Small intestine (tissue), 7 donors: ENCODE data around the gene NOC2L. TPM values are rescaled to one million over a fixed set of nuclear protein-coding genes. Genes with fewer than 3 reads are reported as not detected.

Experiments used
- DNase-seq, 2 donors: peaks; one replicate each; pipeline versions ENCODE4 v3.0.0 to v3.0.0-alpha.2; 2013
- FAIRE-seq: peaks from 2 replicates; lab custom pipeline; 2012; peaks lifted over from hg19 to GRCh38; lab: Jason Lieb, UNC
- H3K27ac ChIP-seq, 3 donors: one replicate each; pipeline ENCODE4 v1.5.1; 2013; ENCODE audit warnings: low read length in 2 of 3, mild to moderate bottlenecking in 2 of 3, control low read depth in 1 of 3, inconsistent platforms in 1 of 3, low read depth in 1 of 3, moderate library complexity in 1 of 3
- H3K27me3 ChIP-seq, 3 donors: one replicate each; pipeline ENCODE4 v1.6.1; 2013; ENCODE audit warnings: low read length in 3 of 3, inconsistent platforms in 1 of 3; ENCODE audit not compliant: control insufficient read depth in 3 of 3, insufficient read depth in 3 of 3
- H3K36me3 ChIP-seq, 3 donors: one replicate each; pipeline ENCODE4 v1.6.1; 2013; ENCODE audit warnings: low read length in 3 of 3, inconsistent platforms in 1 of 3, low read depth in 1 of 3, mild to moderate bottlenecking in 1 of 3, moderate library complexity in 1 of 3; ENCODE audit not compliant: control insufficient read depth in 3 of 3, insufficient read depth in 2 of 3
- H3K4me1 ChIP-seq, 3 donors: one replicate each; pipeline ENCODE4 v1.6.1; 2013; ENCODE audit warnings: low read length in 2 of 3, inconsistent platforms in 1 of 3, low read depth in 1 of 3, mild to moderate bottlenecking in 1 of 3, moderate library complexity in 1 of 3; ENCODE audit not compliant: control insufficient read depth in 3 of 3, insufficient read depth in 2 of 3
- H3K4me3 ChIP-seq, 3 donors: one replicate each; pipeline ENCODE4 v1.5.1; 2013; ENCODE audit warnings: low read length in 3 of 3, control low read depth in 1 of 3, inconsistent platforms in 1 of 3, low read depth in 1 of 3, mild to moderate bottlenecking in 1 of 3, moderate library complexity in 1 of 3
- H3K9me3 ChIP-seq, 2 donors: one replicate each; pipeline ENCODE4 v1.6.1; 2013; ENCODE audit warnings: low read depth in 1 of 2, low read length in 1 of 2; ENCODE audit not compliant: control insufficient read depth in 2 of 2, insufficient read depth in 1 of 2
- WGBS, 3 donors: extraction: QIAGEN DNeasy Blood & Tissue Kit; methylation state at CpG; one replicate each; pipeline ENCODE4 v1.1.7; 2013; 5-methylcytosine and 5-hydroxymethylcytosine counted together
- polyA plus RNA-seq, 4 donors: library from polyadenylated mRNA; stranded (reverse) in 3 of 4; unstranded in 1 of 4; fragments of 200-250 nt in 3 of 4; fragments of 120-200 nt in 1 of 4; gene quantifications; one replicate each; pipeline versions ENCODE4 v1.2.1 to v1.2.3, GENCODE V29; 2013
- donor health status: healthy with polysubstance abuse.
- donor health status: control.
- donor health status: control.
- donor health status: Bipolar disorder and iron deficiency.
- donor health status: healthy.

Gene NOC2L
- polyA plus RNA-seq, 4 donors, result 34.0 to 69.3 (median 45.4) TPM

DNA sequence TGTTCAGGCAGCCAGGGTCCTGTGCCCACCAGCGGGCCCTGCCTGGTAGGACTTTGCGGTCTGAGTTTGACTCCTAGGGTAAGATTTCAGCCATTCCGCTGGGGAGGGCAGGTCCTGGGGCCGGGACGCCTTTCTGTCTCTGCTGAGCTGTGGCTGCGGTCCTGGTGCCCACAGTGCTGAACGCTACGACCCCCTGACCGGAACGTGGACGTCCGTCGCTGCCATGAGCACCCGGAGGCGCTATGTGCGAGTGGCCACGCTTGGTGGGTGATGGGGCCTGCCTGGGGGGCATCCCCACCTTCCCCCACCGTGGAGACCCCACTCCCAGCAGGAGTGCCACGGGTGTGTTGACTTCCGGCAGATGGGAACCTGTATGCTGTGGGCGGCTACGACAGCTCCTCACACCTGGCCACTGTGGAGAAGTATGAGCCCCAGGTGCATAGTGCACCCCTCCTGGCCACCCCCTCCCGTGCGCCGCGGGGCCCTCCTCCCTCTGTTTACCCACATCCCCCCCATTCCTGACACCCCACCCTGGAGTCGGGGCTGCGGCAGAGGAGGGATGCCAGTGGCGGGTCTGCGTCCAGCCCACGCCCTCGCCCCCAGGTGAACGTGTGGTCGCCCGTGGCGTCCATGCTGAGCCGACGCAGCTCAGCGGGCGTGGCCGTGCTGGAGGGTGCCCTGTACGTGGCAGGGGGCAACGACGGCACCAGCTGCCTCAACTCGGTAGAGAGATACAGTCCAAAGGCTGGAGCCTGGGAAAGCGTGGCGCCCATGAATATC lies 4.9 kb upstream of the NOC2L start:
- peaks cover 0 to 21% (median 0%) of the 10 kb centered on the region in 3 donors for H3K36me3 ChIP-seq
- H3K27me3 ChIP-seq, result peaks cover 0 to 39% (median 0%) of the 10 kb centered on the region in 3 donors
- peaks cover 0 to 4% of the 10 kb centered on the region in 2 donors for H3K9me3 ChIP-seq
- peaks cover 2 to 18% (median 2%) of the 10 kb centered on the region in 3 donors for H3K4me1 ChIP-seq
- no peak overlapping the region for H3K4me3 ChIP-seq
- WGBS, 3 donors, result 90 to 92% (median 92%) methylated on average over 32 to 47 of the region's 47 CpGs
- no peak overlapping the region for H3K27ac ChIP-seq
- DNase-seq (no peak), FAIRE-seq (no peak)

DNA sequence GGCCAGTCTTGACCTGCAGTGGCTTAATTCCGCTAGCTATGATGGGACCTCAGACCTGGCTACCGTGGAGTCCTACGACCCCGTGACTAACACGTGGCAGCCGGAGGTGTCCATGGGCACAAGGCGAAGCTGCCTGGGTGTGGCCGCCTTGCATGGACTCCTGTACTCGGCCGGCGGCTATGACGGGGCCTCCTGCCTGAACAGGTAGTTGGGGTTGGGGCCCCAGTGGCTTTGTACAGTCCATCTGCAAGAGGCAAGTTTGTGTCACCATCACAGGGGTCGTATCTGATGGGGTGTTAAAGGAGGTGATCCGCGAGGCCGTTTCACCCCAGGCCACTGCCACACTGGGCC lies 4.2 kb upstream of the NOC2L start:
- WGBS, 3 donors, result 62 to 81% (median 63%) methylated on average over 16 of the region's 16 CpGs
- Histone ChIP-seq H3K27ac (no peak overlapping the region), H3K36me3 (peaks cover 0 to 21% (median 0%) of the 10 kb centered on the region in 3 donors), H3K9me3 (peaks cover 0 to 4% of the 10 kb centered on the region in 2 donors), H3K27me3 (peaks cover 0 to 32% (median 0%) of the 10 kb centered on the region in 3 donors), H3K4me1 (peaks cover 2 to 18% (median 2%) of the 10 kb centered on the region in 3 donors), H3K4me3 (no peak overlapping the region)
- no peak for FAIRE-seq
- DNase-seq, result peak; percentile 41 to 70

DNA sequence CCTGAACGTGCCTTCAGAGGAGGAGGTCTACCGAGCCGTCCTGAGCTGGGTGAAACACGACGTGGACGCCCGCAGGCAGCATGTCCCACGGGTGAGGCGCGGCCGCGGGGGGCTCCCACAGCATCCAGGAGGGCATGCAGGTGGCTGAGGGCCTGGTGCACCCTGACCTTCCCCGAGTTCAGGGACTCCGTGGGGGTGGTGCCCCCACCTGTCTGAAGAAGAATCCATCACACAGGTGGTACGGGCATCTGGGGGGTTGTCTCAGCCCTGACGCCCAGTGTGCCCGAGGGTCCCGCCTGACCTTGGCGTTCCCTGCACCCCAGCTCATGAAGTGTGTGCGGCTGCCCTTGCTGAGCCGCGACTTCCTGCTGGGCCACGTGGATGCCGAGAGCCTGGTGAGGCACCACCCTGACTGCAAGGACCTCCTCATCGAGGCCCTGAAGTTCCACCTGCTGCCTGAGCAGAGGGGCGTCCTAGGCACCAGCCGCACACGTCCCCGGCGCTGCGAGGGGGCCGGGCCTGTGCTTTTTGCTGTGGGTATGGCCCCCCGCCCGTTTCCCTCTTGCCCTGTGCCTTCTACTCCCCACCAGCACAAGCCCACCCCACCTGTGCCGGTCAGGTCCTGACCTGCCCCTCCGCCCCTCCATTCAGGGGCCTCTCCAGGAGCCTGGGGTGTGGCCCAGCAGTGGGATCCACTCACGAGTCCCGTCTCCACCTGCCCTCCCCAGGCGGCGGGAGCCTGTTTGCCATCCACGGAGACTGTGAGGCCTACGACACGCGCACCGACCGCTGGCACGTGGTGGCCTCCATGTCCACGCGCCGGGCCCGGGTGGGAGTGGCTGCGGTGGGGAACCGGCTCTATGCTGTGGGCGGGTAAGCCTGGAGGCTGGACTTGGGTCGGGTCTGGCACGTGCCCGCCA lies 3.6 kb upstream of the NOC2L start:
- Histone ChIP-seq H3K27me3 (peaks cover 0 to 26% (median 0%) of the 10 kb centered on the region in 3 donors), H3K4me3 (no peak overlapping the region), H3K27ac (no peak overlapping the region), H3K9me3 (peaks cover 0 to 4% of the 10 kb centered on the region in 2 donors), H3K36me3 (peaks cover 0 to 22% (median 0%) of the 10 kb centered on the region in 3 donors), H3K4me1 (peaks cover 2 to 21% (median 4%) of the 10 kb centered on the region in 3 donors)
- WGBS, 3 donors, result 93 to 95% (median 94%) methylated on average over 55 to 57 of the region's 57 CpGs
- FAIRE-seq (no peak), DNase-seq (no peak)

DNA sequence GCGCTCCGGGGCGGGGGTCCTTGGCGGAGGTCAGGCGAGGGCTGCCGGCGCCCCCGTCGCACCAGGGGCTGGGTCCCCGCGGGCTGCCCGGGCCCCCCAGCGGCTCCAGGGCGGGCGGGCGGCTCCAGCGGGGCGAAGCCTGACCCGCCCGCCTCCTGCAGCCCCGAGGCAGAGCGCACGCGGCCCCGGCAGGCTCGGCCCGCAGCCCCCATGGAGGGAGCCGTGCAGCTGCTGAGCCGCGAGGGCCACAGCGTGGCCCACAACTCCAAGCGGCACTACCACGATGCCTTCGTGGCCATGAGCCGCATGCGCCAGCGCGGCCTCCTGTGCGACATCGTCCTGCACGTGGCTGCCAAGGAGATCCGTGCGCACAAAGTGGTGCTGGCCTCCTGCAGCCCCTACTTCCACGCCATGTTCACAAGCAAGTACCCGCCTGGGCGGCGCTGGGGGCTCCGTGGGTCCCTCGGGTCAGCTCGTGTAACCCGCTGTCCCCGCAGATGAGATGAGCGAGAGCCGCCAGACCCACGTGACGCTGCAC lies 2.1 kb upstream of the NOC2L start:
- 35 to 41% (median 37%) methylated on average over 53 to 56 of the region's 56 CpGs for WGBS, 3 donors
- Histone ChIP-seq H3K9me3 (peaks cover 0 to 4% of the 10 kb centered on the region in 2 donors), H3K36me3 (peaks cover under 1 to 37% (median 2%) of the 10 kb centered on the region in 3 donors), H3K4me3 (peak overlapping the region; percentile 10 to 93 (median 66)), H3K4me1 (peaks cover 2 to 18% (median 6%) of the 10 kb centered on the region in 3 donors), H3K27ac (no peak overlapping the region), H3K27me3 (peaks cover 0 to 15% (median 0%) of the 10 kb centered on the region in 3 donors)
- FAIRE-seq (no peak), DNase-seq (no peak)

DNA sequence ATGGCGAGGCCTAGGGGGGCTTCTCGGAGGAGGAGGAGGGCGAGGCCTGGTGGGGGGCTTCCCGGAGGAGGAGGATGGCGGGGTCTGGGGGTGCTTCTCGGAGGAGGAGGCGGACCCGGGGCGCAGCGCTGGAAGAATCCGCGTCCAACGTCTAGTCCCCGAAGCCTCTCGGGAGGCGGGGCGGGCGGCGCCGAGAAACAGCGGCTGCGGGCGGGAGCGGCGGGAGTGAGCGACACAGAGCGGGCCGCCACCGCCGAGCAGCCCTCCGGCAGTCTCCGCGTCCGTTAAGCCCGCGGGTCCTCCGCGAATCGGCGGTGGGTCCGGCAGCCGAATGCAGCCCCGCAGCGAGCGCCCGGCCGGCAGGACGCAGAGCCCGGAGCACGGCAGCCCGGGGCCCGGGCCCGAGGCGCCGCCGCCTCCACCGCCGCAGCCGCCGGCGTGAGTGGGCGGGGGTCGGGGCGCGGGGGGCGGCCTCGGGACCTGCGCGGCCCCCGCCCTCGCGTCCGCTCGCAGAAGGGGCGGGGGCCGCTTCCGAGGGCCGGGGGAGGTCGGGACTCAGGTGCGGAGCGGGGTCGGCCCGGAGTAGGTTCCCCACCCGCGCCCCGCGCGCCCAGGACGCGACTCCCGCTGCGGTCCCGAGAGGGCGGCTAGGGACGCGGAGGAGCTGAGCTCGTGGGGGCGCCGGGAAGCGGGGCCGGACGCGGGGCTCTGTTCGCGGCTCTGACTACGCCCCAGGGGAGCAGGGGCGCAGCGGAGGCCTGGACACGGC lies 1.5 kb upstream of the NOC2L start, which contains the start of gene KLHL17:
Gene KLHL17 (plus strand): TSS at position 222 of the 769 bp plus-strand sequence. CDS start 110 bp downstream, at position 332.
- Histone ChIP-seq H3K27me3 (peaks cover 0 to 11% (median 0%) of the 10 kb centered on the region in 3 donors), H3K9me3 (peaks cover 0 to 4% of the 10 kb centered on the region in 2 donors), H3K27ac (no peak within 1 kb of the TSS), H3K4me1 (peaks cover 2 to 12% (median 4%) of the 10 kb centered on the region in 3 donors), H3K4me3 (peak within 1 kb of the TSS; percentile 19 to 93 (median 66)), H3K36me3 (peaks cover 2 to 43% (median 3%) of the 10 kb centered on the region in 3 donors)
- WGBS, 3 donors, result 0 to 1% (median 1%) methylated on average over 46 to 109 of the region's 109 CpGs
- FAIRE-seq (no peak), DNase-seq (peak; percentile 62 to 81)

DNA sequence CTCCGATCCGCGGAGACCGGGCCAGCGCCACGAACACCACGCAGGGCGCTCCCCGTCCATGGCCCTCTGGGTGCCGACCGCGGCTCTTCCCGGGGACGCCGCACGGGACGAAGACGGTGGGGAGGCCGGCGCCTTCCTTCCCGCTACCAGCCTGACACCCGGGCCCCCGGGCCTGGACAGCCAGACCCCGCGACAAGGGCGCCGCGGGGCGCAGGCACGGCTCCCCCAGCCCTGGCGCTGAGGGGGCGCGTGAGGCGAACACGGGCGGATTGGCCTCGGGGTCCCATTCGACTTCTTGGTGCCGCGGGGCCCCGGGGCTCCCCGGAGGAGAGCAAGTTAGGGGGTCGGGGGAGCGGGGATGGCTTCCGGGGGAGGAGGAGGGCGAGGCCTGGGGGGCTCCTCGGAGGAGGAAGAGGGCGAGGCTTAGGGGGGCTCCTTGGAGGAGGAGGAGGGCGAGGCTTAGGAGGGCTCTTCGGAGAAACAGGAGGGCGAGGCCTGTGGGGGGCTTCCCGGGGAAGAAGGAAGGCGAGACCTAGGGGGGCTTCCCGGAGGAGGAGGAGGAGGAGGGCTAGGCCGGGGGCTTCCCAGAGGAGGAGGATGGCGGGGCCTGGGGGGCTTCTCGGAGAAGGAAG lies 791 bp upstream of the NOC2L start:
- Histone ChIP-seq H3K4me3 (peak overlapping the region; percentile 19 to 93 (median 66)), H3K27ac (no peak overlapping the region)
- WGBS, 3 donors, result 26 to 34% (median 27%) methylated on average over 29 to 57 of the region's 57 CpGs

DNA sequence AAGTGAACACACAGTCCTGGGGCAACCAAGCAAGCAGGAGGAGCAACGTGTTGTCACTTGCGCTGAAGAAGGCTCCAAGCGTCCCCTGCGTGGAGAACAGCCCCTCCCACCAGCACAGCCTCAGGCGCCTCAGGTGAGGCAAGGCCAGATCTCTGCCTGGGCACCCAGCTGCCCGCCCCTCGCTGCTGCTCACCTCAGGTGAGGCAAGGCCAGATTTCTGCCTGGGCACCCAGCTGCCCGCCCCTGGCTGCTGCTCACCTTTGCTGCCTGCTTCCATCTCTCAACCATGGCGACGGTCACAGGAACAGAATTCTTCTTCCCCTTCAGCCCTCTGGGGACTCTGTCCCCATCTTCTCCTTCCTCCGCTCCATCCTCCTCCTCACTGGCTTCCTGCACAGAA lies 2.4 kb downstream of the NOC2L start:
- Histone ChIP-seq H3K36me3 (peaks cover 6 to 61% (median 16%) of the 10 kb centered on the region in 3 donors), H3K27me3 (peaks cover 0 to 9% (median 0%) of the 10 kb centered on the region in 3 donors), H3K9me3 (no peaks in the 10 kb centered on the region), H3K4me1 (peaks cover 2 to 9% (median 4%) of the 10 kb centered on the region in 3 donors), H3K4me3 (no peak overlapping the region), H3K27ac (no peak overlapping the region)
- 88 to 94% (median 89%) methylated on average over 11 of the region's 11 CpGs for WGBS, 3 donors
- no peak for DNase-seq
- no peak for FAIRE-seq

More for the DNA sequence above, 791 bp upstream of the NOC2L start:
- FAIRE-seq (no peak), DNase-seq (no peak)
- peaks cover 2 to 47% (median 6%) of the 10 kb centered on the region in 3 donors for H3K36me3 ChIP-seq
- peaks cover 0 to 4% of the 10 kb centered on the region in 2 donors for H3K9me3 ChIP-seq
- peaks cover 0 to 11% (median 0%) of the 10 kb centered on the region in 3 donors for H3K27me3 ChIP-seq
- H3K4me1 ChIP-seq, result peaks cover 2 to 12% (median 4%) of the 10 kb centered on the region in 3 donors
